GM18498 (cell line): Measurements from ENCODE around the gene STXBP1.
"Not testable (repeated sequence)": the region's sequence is repeated elsewhere in the genome, so short reads cannot be mapped to it uniquely, and the experiment has no call there.

Experiments
- ATAC-seq: cut with Tn5 transposase; IDR thresholded peaks from one replicate; pipeline ENCODE4 v1.9.1; 2021; ENCODE audit warnings: mild to moderate bottlenecking, moderate library complexity; ENCODE audit not compliant: unreplicated experiment

The STXBP1 gene

GRCh38 chr9:127613583-127613954, 1.5 kb downstream of the STXBP1 start:
- no peak for ATAC-seq

GRCh38 chr9:127614961-127615360, 2.9 kb downstream of the STXBP1 start:
- ATAC-seq, result no peak

- not testable (repeated sequence) for ATAC-seq
Measured at GRCh38 chr9:127621339-127621970, 9.4 kb downstream of the STXBP1 start.

GRCh38 chr9:127626752-127627493, 14.8 kb downstream of the STXBP1 start:
- no peak for ATAC-seq

GRCh38 chr9:127627494-127627855, 15.4 kb downstream of the STXBP1 start:
- no peak for ATAC-seq

- ATAC-seq, result no peak
Measured at GRCh38 chr9:127628758-127629467, 16.8 kb downstream of the STXBP1 start.

- no peak for ATAC-seq
Measured at GRCh38 chr9:127629468-127630081, 17.5 kb downstream of the STXBP1 start.

- no peak for ATAC-seq
Measured at GRCh38 chr9:127633216-127633862, 21.3 kb downstream of the STXBP1 start.

GRCh38 chr9:127634021-127634420, 21.9 kb downstream of the STXBP1 start:
- no peak for ATAC-seq

GRCh38 chr9:127634698-127635097, 22.6 kb downstream of the STXBP1 start:
- ATAC-seq, result no peak

GRCh38 chr9:127635201-127635735, 23.2 kb downstream of the STXBP1 start:
- ATAC-seq, result no peak

- no peak for ATAC-seq
Measured at GRCh38 chr9:127637322-127637847, 25.3 kb downstream of the STXBP1 start.

- ATAC-seq, result no peak
Measured at GRCh38 chr9:127640908-127641545, 28.9 kb downstream of the STXBP1 start.

GRCh38 chr9:127642082-127642740, 30.1 kb downstream of the STXBP1 start:
- no peak for ATAC-seq

GRCh38 chr9:127644146-127644827, 32.2 kb downstream of the STXBP1 start:
- no peak for ATAC-seq

- no peak for ATAC-seq
Measured at GRCh38 chr9:127644943-127645342, 32.9 kb downstream of the STXBP1 start.

GRCh38 chr9:127647451-127647850, 35.4 kb downstream of the STXBP1 start:
- no peak for ATAC-seq

- no peak for ATAC-seq
Measured at GRCh38 chr9:127650518-127650917, 38.4 kb downstream of the STXBP1 start.
